Ishikawa (cell line): ENCODE data around the gene TRAPPC8.

Experiments
- CEBPB ChIP-seq: IDR thresholded peaks from 2 replicates; pipeline ENCODE4 v1.6.1; 2012
- CREB1 ChIP-seq: IDR thresholded peaks from 2 replicates; pipeline ENCODE4 v1.6.1; 2012; ENCODE audit warnings: low read depth
- EGR1 ChIP-seq: IDR thresholded peaks from 2 replicates; pipeline ENCODE4 v1.6.1; 2012
- EP300 ChIP-seq: IDR thresholded peaks from 2 replicates; pipeline ENCODE4 v1.6.1; 2012; ENCODE audit warnings: borderline replicate concordance
- FOXM1 ChIP-seq: IDR thresholded peaks from 2 replicates; pipeline ENCODE4 v1.6.1; 2012; ENCODE audit warnings: low read depth, borderline replicate concordance
- NFIC ChIP-seq: IDR thresholded peaks from 2 replicates; pipeline ENCODE4 v1.6.1; 2012
- RAD21 ChIP-seq: IDR thresholded peaks from 2 replicates; pipeline ENCODE4 v1.6.1; 2012; ENCODE audit warnings: low read depth
- TAF1 ChIP-seq: IDR thresholded peaks from 2 replicates; pipeline ENCODE4 v1.6.1; 2012; ENCODE audit warnings: low read depth, mild to moderate bottlenecking
- TCF12 ChIP-seq: IDR thresholded peaks from 2 replicates; pipeline ENCODE4 v1.6.1; 2012; ENCODE audit warnings: low read depth
- TEAD4 ChIP-seq: IDR thresholded peaks from 2 replicates; pipeline ENCODE4 v1.6.1; 2012
- YY1 ChIP-seq: IDR thresholded peaks from 2 replicates; pipeline ENCODE4 v1.6.1; 2012; ENCODE audit warnings: low read depth
- ZBTB7A ChIP-seq: IDR thresholded peaks from 2 replicates; pipeline ENCODE4 v1.6.1; 2012; ENCODE audit warnings: low read depth
- TF ChIP-seq, protein P1 (sequence below): IDR thresholded peaks from 2 replicates; pipeline ENCODE4 v1.6.1; 2012; ENCODE audit warnings: low read depth, mild to moderate bottlenecking
- TF ChIP-seq, protein P2 (sequence below): IDR thresholded peaks from 2 replicates; pipeline ENCODE4 v1.6.1; 2012
- TF ChIP-seq, protein P3 (sequence below): IDR thresholded peaks from 2 replicates; pipeline ENCODE4 v1.6.1; 2012

Gene TRAPPC8

DNA sequence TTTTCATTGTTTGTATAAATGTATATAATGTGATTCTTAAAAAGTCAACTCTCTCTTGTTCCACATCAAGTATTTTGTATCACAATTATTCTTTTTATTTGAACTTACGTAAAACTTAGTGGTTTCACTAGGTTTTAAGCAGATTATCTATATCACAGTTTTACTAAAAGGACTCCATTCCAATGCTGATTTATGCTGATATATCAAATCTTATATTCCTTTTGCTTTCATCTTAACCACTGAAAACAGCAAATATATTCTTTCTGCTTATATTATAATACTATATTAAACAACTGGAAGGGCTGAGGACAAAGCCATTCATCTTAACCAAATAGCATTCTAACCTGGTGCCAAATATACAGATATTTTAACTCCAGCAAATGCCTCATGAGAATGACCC lies 24.2 kb downstream of the TRAPPC8 start:
- TF ChIP-seq RAD21: no peak

DNA sequence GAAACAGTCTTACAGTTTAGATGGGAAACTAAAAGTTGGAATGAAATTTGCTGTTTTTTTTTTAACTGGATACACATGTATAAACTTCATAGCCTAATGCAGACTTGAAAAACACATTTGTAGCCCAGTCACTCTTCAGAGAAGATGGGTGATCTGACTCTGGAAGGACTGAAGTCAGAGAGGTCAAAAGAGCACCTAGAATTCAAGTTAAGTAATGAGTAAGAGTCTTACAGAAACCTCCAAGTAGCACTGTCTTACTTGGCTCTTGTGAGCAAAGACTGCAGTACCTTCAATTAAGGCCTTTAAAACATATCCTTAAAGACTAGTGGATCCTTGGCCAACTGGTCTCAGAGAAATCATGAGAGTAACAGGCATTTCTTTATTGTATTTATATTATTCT lies 41.9 kb downstream of the TRAPPC8 start:
- TF ChIP-seq CEBPB (no peak), YY1 (no peak), EGR1 (no peak), NFIC (no peak)

DNA sequence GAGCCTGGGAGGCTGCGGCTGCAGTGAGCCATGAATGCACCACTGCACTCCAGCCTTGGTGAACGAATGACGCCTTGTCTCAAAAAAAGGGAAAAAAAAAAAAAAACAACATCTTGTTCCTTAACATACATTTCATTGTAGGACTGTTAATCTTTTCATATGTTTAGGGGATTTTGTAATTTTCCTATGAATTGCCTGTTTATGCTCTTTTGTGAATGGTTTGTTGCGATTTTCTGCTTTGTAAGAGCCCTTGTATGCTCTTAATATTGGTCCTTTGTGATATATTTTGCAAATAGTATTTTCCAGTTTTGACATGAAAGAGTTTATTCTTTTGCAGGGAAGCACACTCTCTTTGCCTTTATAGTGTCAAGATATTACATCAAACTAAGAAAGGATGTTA lies 50.0 kb downstream of the TRAPPC8 start:
- no peak for TF ChIP-seq YY1

DNA sequence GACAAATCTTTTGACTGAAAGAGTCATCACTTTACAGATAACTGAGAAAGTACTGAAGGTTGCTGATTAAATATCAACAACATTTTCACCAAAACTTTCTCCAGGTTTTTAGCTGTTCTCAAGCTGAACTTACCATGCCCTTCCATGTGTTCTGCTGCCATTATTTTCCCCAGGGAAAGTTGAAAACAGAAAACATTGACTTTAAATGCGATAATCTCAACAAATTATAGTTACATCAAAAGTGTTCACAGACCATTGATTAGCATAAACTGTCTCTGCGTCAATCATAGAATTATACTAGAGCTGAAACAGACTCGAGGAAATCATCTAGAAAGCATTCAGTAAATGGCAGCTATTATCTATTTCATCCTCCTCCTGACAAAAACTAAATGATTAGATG lies 51.4 kb downstream of the TRAPPC8 start:
- no peak for TF ChIP-seq RAD21

DNA sequence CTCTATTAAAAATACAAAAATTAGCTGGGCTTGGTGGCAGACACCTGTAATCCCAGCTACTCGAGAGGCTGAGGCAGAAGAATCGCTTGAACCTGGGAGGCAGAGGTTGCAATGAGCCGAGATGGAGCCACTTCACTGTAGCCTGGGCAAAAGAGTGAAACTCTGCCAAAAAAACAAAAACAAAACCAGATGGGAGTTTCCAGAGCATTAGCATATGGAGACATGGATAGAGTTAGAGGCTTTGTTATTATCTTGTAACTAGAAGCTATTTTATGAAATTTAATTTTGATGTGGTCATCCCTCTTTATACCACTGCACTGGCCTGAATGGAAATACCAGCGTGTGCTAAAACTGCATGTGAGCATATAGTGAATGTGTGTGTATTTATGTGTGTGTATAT lies 58.9 kb downstream of the TRAPPC8 start:
- no peak for TF ChIP-seq CEBPB
- TF ChIP-seq, protein P1, sequence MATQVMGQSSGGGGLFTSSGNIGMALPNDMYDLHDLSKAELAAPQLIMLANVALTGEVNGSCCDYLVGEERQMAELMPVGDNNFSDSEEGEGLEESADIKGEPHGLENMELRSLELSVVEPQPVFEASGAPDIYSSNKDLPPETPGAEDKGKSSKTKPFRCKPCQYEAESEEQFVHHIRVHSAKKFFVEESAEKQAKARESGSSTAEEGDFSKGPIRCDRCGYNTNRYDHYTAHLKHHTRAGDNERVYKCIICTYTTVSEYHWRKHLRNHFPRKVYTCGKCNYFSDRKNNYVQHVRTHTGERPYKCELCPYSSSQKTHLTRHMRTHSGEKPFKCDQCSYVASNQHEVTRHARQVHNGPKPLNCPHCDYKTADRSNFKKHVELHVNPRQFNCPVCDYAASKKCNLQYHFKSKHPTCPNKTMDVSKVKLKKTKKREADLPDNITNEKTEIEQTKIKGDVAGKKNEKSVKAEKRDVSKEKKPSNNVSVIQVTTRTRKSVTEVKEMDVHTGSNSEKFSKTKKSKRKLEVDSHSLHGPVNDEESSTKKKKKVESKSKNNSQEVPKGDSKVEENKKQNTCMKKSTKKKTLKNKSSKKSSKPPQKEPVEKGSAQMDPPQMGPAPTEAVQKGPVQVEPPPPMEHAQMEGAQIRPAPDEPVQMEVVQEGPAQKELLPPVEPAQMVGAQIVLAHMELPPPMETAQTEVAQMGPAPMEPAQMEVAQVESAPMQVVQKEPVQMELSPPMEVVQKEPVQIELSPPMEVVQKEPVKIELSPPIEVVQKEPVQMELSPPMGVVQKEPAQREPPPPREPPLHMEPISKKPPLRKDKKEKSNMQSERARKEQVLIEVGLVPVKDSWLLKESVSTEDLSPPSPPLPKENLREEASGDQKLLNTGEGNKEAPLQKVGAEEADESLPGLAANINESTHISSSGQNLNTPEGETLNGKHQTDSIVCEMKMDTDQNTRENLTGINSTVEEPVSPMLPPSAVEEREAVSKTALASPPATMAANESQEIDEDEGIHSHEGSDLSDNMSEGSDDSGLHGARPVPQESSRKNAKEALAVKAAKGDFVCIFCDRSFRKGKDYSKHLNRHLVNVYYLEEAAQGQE: no peak
- no peak for TF ChIP-seq EGR1
- no peak for TF ChIP-seq RAD21
- TF ChIP-seq NFIC: no peak
- no peak for TF ChIP-seq TCF12
- TF ChIP-seq TAF1: no peak
- TF ChIP-seq CREB1: no peak
- no peak for TF ChIP-seq FOXM1
- no peak for TF ChIP-seq TEAD4
- TF ChIP-seq EP300: no peak
- TF ChIP-seq, protein P2, sequence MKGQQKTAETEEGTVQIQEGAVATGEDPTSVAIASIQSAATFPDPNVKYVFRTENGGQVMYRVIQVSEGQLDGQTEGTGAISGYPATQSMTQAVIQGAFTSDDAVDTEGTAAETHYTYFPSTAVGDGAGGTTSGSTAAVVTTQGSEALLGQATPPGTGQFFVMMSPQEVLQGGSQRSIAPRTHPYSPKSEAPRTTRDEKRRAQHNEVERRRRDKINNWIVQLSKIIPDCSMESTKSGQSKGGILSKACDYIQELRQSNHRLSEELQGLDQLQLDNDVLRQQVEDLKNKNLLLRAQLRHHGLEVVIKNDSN: no peak
- TF ChIP-seq, protein P3, sequence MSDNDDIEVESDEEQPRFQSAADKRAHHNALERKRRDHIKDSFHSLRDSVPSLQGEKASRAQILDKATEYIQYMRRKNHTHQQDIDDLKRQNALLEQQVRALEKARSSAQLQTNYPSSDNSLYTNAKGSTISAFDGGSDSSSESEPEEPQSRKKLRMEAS: no peak

DNA sequence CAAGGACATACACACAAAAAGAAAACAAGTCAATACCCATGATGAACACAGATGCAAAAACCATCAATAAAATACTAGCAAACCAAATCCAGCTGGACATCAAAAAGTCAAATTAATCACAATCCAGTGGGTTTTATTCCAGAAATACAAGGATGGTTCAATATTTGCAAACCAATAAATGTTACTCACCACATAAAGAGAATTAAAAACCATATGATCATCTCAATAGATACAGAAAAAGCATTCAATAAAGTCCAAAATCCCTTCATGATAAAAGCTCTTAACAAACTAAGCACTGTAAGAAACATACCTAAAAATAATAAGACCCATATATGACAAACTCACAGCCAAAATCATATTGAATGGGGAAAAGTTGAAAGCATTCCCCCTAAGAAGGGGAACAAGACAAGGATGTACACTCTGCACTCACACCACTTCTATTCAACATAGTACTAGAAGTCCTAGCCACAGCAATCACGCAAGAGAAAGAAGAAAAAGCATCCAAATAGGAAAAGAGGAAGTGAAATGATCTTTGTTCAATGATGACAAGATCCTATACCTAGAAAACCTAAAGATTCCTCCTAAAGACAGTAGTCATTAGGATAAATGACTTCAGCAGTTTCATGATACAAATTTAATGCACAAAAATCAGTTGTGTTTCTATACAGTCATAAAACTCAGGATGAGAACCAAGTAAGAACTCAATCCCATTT lies 62.6 kb downstream of the TRAPPC8 start:
- no peak for TF ChIP-seq ZBTB7A
- TF ChIP-seq, protein P2: no peak
- no peak for TF ChIP-seq NFIC
- TF ChIP-seq, protein P3: no peak
- no peak for TF ChIP-seq RAD21
- no peak for TF ChIP-seq TCF12
- no peak for TF ChIP-seq YY1
- no peak for TF ChIP-seq CEBPB
- TF ChIP-seq CREB1: no peak
- TF ChIP-seq TAF1: no peak
- TF ChIP-seq EGR1: no peak
- TF ChIP-seq TEAD4: no peak
- TF ChIP-seq, protein P1: no peak

DNA sequence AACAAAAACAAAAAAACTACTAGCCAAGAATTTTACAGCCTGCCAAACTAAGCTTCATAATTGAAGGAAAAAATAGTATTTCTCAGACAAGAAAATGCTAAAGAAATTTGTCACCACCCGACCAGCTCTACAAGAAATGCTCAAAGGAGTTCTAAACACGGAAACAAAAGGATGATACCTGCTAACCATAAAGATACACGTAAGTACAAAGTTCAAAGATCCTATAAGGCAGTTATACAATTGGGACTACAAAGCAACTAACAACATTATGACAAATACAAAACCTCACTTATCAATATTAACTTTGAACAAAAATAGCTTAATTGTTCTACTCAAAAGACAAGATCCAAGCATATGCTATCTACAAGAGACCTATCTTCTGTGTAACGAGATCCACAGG lies 64.6 kb downstream of the TRAPPC8 start:
- TF ChIP-seq EGR1 (no peak), YY1 (no peak), NFIC (no peak), CREB1 (no peak), RAD21 (no peak), TCF12 (no peak), CEBPB (no peak)
- TF ChIP-seq, protein P1: no peak
- TF ChIP-seq, protein P3: no peak
